NOMO-1 (cell line): ENCODE measurements around the gene TP53I11.

ENCODE experiments used
- DNase-seq, 2 experiments: peaks; one replicate each; lab custom pipeline; 2025; ENCODE audit not compliant: unreplicated experiment in 2 of 2; lab: John Stamatoyannopoulos, UW

Gene TP53I11

GRCh38 chr11:44893846-44894617, 56.7 kb downstream of the TP53I11 start:
- peak; percentile 42 to 50 for DNase-seq

DNA sequence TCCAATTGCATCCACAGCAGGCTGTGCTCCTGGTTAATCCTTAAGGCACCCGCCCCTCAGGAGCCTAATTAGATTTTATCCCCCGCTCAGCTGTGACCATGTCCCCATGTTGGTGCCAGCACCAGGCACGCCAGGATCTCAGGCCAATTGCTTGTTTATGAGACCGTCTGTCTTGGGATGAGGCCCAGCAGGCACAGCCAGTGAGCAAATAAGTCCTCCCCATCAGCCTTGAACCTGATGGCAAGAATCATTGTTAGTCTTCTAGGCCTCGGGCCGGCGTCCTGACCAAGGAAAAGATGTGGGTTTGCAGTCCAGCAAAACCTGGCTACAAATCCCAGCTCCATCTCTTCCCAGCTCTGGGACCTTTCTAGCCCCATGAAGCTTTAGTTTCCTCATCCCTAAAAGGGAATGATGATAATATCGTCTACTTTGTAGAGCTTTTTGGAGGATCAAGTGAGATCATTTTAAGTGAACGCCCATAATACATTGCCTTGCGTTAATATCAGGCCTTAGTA, 57.3 kb downstream of the TP53I11 start:
- DNase-seq, result no peak

DNA sequence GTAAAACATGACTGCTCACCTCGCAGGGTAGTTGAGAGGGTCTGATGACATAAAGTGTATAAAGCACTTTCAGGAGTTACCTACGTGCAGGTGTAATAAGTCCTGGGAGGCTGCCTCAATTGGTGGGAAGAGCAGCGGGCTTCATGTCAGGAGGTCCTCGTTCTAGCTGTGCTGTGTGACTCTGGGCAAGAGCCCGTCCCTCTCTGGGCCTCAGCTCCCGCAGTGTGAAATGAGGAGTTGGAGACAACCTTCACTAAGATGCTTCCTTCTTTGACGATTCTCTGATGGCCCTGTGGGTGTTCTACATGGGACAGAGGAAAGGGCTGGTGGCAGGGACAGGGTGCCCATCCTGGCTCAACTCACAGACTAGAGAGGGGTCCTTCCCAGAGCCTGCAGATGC, 57.8 kb downstream of the TP53I11 start:
- DNase-seq, result no peak

DNA sequence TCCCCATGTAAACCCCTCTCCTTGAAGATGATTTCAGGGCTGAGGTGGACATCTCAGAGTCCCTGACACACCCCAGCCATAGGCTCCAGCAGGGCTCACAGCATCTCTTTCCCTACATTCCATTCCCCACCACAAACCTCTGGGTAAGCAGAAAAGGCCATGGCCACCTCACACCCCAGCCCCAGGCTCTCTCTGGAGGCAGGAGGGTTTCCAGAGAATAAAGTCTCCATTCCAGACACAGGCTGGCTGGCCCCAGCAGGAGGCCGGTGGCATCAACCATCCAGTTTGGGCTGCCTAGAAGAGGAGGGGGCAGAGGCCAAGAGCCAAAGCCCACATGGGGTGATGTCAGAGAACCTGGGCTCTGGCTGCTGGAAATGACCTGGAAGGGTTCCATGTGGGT, 61.4 kb downstream of the TP53I11 start:
- no peak for DNase-seq

GRCh38 chr11:44887636-44888035, 63.0 kb downstream of the TP53I11 start:
- no peak for DNase-seq

DNA sequence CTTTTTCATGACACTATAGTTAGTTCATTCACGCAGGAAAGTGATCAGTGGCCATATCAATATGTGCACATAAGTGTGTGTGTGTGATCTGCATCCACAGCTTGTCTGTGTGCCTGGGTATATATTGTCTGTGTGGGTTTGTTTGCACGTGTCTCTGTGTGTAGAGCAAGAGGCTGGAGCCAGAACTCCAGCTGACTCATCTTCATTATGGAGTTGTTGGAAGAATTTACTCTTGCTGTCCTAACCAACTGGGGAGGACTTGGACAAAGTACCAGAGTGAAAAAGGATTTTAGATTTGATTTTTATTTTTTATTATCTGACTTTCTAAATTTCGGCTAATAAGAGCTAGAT, 63.9 kb downstream of the TP53I11 start:
- no peak for DNase-seq

DNA sequence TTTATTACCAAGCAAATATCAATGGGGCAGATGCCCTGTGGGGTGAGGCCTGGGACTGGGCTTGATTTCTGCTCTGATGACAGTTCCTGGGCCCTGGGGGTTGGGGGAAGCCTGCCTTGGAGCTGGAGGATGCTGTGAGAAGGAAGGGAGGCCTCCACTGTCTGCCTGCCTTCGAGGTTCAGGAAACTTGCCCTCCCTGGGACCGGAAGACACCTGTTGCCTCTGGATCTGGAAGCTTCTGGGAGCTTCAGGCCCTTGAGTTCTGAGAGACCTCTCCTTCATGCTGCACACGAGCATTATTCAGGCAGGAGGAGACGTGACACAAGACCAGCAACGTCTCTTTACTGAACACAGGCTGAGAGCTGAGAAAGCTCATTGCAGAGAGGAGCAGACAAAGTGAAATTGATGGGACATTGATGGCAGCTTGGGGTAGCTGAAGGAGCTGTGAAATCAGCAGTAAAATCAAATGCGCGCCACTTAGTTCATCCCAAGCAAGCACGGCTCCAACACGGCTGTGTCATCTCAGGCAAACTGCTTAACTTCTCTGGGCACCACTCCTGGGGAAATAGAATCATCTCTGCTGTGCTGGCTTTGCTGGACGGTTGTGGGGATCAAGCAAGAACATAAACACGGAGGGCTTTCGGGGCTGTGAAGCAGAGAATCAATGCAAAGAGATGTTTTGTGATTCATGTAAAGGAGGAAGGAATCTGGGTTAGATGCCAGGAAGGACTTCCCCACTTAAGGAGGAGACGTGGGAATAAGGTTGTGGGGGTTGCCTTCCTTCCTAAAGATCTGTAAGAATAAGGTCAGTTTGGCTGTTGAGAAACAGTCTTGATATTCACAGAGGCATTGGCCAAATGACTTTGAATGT, 64.5 kb downstream of the TP53I11 start:
- no peak for DNase-seq

GRCh38 chr11:44885065-44885810, 65.4 kb downstream of the TP53I11 start:
- DNase-seq, result no peak

DNA sequence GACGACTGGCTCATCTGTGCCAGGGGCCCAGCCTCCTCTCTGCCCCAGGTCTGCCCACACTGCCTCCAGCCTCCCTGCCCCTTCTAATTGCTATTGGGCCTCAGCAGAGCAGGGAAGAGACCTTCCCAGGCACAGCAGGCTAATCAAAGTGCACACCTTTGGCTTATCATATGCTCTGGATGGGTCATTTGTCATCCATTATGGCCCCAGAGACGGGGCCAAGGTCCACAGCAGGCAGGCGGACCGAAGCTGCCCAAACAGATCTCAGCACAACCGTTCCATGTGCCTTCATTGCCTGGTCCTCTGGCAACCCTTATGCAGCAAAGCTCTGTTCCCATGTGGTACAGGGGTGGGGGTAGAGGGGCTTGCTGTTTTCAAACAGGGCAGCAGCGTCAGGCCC, 66.6 kb downstream of the TP53I11 start:
- no peak for DNase-seq

- no peak for DNase-seq
Measured at GRCh38 chr11:44883277-44883676, 67.4 kb downstream of the TP53I11 start.
